ENCODE measurements around the gene MAGOH. TPM values are rescaled to one million over a fixed set of nuclear protein-coding genes. Genes with fewer than 3 reads are reported as not detected.

MAGOH gene
- total and polyA plus RNA-seq, 2 of the 13 experiments (the other 11 are each of a cell fraction or from before 2014, with no cell fraction given) = 24.1 to 87.0 TPM

DNA sequence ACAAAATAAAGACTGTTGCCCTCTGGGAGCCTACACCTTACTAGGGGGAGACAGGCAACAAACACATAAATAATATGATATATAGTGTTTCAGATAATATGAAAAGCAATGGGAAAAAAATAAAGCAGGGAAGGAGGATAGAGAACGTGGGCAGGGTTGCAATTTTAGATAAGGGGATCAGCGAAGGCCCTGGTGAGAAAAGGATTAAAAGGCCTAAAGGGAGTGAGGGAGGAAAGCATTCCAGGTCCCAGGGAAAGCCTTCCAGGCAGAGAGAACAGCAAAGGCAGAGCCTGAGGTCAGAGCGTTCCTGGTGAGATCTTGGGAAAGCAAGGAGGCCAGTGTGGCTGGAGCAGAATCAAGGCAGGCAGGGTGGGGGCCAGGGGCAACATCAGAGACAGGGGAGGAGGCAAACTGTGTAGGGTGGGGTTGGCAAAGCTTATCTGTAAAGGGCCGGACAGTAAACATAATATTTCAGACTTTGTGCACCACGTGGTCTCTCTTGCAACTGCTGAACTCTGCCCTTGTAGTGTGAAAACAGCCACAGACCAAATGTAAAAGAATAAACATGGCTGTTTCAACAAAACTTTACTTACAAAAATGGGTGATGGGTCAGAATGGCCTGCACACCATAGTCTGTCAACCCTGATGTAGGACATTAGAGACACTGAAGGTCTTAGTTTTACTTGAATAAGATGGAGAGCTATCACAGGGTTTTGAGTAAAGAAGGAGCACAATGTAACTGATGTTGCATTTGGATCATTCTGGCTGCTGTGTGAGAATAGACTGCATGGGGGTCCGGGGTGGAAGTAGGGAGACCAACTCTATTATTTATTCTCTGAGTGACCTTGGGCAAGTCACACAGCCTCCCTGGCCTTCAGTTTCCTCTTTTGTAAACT is 55.0 kb downstream of the MAGOH start (continued):
- TF ChIP-seq, protein P1, sequence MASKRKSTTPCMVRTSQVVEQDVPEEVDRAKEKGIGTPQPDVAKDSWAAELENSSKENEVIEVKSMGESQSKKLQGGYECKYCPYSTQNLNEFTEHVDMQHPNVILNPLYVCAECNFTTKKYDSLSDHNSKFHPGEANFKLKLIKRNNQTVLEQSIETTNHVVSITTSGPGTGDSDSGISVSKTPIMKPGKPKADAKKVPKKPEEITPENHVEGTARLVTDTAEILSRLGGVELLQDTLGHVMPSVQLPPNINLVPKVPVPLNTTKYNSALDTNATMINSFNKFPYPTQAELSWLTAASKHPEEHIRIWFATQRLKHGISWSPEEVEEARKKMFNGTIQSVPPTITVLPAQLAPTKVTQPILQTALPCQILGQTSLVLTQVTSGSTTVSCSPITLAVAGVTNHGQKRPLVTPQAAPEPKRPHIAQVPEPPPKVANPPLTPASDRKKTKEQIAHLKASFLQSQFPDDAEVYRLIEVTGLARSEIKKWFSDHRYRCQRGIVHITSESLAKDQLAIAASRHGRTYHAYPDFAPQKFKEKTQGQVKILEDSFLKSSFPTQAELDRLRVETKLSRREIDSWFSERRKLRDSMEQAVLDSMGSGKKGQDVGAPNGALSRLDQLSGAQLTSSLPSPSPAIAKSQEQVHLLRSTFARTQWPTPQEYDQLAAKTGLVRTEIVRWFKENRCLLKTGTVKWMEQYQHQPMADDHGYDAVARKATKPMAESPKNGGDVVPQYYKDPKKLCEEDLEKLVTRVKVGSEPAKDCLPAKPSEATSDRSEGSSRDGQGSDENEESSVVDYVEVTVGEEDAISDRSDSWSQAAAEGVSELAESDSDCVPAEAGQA (IDR thresholded peaks at IDR 0.05; ENCODE audit: low read depth) = peak; percentile 74
- TF ChIP-seq, protein P1 (CRISPR knock-in tag; IDR thresholded peaks at IDR 0.05; ENCODE audit: borderline replicate concordance) = no peak
- peak; percentile 97 for TF ChIP-seq SP5 (CRISPR knock-in tag; IDR thresholded peaks at IDR 0.05; ENCODE audit: borderline replicate concordance, low read depth)
- TF ChIP-seq MTF1 (CRISPR knock-in tag; IDR thresholded peaks at IDR 0.05) = no peak
- no peak for TF ChIP-seq ZNF34 (CRISPR knock-in tag; IDR thresholded peaks at IDR 0.05; ENCODE audit: borderline replicate concordance)
- peak; percentile 33; the same call in 1 of the 2 replicates for TF ChIP-seq ZMAT3 (CRISPR knock-in tag; conservative IDR thresholded peaks at IDR 0.05)
- TF ChIP-seq MAFK (conservative IDR thresholded peaks at IDR 0.05 in 1 of 2, IDR thresholded peaks at IDR 0.05 in 1 of 2; ENCODE audit: low read length in 2 of 2) = no peak; a peak in 1 of 4 replicates
- peak; percentile 77; the same call in 1 of the 2 replicates for TF ChIP-seq TP53 (CRISPR knock-in tag; conservative IDR thresholded peaks at IDR 0.05)
- TF ChIP-seq ZBTB39 (CRISPR knock-in tag; IDR thresholded peaks at IDR 0.05) = peak; percentile 81; the same call in 1 of the 2 replicates
- peak; percentile 82; the same call in 1 of the 2 replicates for TF ChIP-seq ZNF607 (CRISPR knock-in tag; IDR thresholded peaks at IDR 0.05; ENCODE audit: borderline replicate concordance)
- TF ChIP-seq ZBTB7A (CRISPR knock-in tag; IDR thresholded peaks at IDR 0.05) = 0 out of 2 replicates have a peak, but pooled peaks have one; percentile 71
- TF ChIP-seq SNRNP70 (IDR thresholded peaks at IDR 0.05; ENCODE audit: low read depth, low read length) = no peak
- TF ChIP-seq ZBTB44 (CRISPR knock-in tag; IDR thresholded peaks at IDR 0.05) = no peak
- TF ChIP-seq ZNF350 (CRISPR knock-in tag; IDR thresholded peaks at IDR 0.05; ENCODE audit: borderline replicate concordance, low read depth) = peak; percentile 90
- no peak for TF ChIP-seq ZNF567 (CRISPR knock-in tag; IDR thresholded peaks at IDR 0.05; ENCODE audit: borderline replicate concordance)
- no peak for TF ChIP-seq SRSF9 (IDR thresholded peaks at IDR 0.05; ENCODE audit: borderline replicate concordance, insufficient read depth, low read depth, low read length, poor library complexity, severe bottlenecking)

Measured in HepG2 (cell line).